A204.1 (cell line): ENCODE data around the gene POLR2L.

Source experiments
- FAIRE-seq: peaks from 2 replicates; lab custom pipeline; 2012; peaks lifted over from hg19 to GRCh38; lab: Jason Lieb, UNC

Gene POLR2L

GRCh38 chr11:842370-843002 lies at the start of gene POLR2L, which contains the start of gene TSPAN4:
Gene POLR2L, minus strand, starts transcription at chr11:842529. Its CDS starts 21 bp downstream, at chr11:842508.
Gene TSPAN4, plus strand, starts transcription at chr11:842852. Its CDS starts 7,453 bp downstream, at chr11:850305.
- no peak for FAIRE-seq

GRCh38 chr11:890794-891540 lies 48.6 kb upstream of the POLR2L start:
- no peak for FAIRE-seq

- no peak for FAIRE-seq
These were observed 47.6 kb upstream of the POLR2L start for GRCh38 chr11:889687-890475.

- FAIRE-seq: no peak
These were observed 46.9 kb upstream of the POLR2L start for GRCh38 chr11:889257-889656.

GRCh38 chr11:888310-889212 lies 46.2 kb upstream of the POLR2L start:
- no peak for FAIRE-seq

- no peak for FAIRE-seq
These were observed 45.3 kb upstream of the POLR2L start for GRCh38 chr11:887589-887988.

GRCh38 chr11:886568-886967 lies 44.2 kb upstream of the POLR2L start:
- no peak for FAIRE-seq

- FAIRE-seq: no peak
These were observed 42.3 kb upstream of the POLR2L start for GRCh38 chr11:884578-885070.

GRCh38 chr11:883527-883926 lies 41.2 kb upstream of the POLR2L start:
- FAIRE-seq: no peak

- FAIRE-seq: no peak
These were observed 40.3 kb upstream of the POLR2L start for GRCh38 chr11:882596-882995.

- no peak for FAIRE-seq
These were observed 38.1 kb upstream of the POLR2L start for GRCh38 chr11:880447-880846.

- FAIRE-seq: no peak
These were observed 35.2 kb upstream of the POLR2L start for GRCh38 chr11:877565-877964.

- no peak for FAIRE-seq
These were observed 34.2 kb upstream of the POLR2L start for GRCh38 chr11:876545-876944.

GRCh38 chr11:875769-876301 lies 33.5 kb upstream of the POLR2L start:
- FAIRE-seq: no peak

- no peak for FAIRE-seq
These were observed 32.9 kb upstream of the POLR2L start for GRCh38 chr11:875203-875602.

- FAIRE-seq: no peak
These were observed 31.4 kb upstream of the POLR2L start for GRCh38 chr11:873706-874105.

GRCh38 chr11:872799-873198 lies 30.5 kb upstream of the POLR2L start:
- no peak for FAIRE-seq

- FAIRE-seq: no peak
These were observed 29.1 kb upstream of the POLR2L start for GRCh38 chr11:871472-871871.

GRCh38 chr11:870418-870817 lies 28.1 kb upstream of the POLR2L start:
- FAIRE-seq: no peak

GRCh38 chr11:870127-870413 lies 27.7 kb upstream of the POLR2L start:
- no peak for FAIRE-seq

GRCh38 chr11:869399-870126 lies 27.2 kb upstream of the POLR2L start:
- FAIRE-seq: no peak
